A204.1 (cell line): ENCODE results near the gene PEX10.

Experiments used
- FAIRE-seq: peaks from 2 replicates; lab custom pipeline; 2012; peaks lifted over from hg19 to GRCh38; lab: Jason Lieb, UNC

Gene PEX10

DNA sequence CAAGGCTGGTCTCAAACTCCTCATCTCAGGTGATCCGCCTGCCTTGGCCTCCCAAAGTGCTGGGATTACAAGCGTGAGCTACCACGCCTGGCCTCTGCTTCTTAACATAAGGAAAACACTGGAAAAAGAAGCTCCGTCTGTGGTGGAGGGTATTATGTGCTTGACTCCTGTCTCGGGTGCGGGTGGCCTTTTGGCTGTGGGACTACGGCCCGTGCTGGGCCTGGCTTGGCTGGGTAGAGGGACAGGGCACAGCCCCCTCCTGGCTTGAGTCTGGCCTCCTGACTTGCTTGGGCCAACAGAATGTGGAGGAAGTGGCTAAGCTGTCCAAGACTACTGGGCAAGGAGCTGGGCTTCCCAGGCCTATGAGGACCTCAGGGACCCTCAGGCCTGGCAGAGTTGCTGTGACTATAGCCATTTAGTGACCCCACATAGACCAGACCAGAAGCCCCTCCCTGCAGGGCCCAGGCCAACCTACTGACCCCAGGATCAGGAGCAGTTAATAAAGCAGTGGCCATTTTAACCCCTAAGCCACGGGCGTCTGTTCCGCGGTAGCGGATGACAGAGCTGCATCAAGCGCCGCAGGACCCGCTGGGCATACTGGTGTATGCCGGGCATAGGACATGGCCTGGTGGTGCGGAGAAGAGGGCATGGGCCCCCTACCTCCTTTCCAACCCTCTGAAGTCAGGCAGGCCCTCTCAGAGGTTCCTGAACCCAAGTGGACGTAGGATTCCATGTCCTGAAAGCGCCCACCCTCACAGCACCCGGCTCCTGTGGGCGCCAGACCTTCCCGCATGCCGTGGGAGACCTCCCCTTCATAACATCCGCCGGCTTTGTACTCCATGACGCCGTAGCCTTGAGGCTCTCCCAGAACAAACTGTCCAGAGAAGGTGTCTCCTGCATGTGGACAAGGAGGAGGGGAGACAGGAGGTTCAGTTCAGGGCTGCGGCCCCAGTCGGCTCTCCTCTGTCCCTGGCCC, 25.4 kb downstream of the PEX10 start:
- FAIRE-seq: no peak

DNA sequence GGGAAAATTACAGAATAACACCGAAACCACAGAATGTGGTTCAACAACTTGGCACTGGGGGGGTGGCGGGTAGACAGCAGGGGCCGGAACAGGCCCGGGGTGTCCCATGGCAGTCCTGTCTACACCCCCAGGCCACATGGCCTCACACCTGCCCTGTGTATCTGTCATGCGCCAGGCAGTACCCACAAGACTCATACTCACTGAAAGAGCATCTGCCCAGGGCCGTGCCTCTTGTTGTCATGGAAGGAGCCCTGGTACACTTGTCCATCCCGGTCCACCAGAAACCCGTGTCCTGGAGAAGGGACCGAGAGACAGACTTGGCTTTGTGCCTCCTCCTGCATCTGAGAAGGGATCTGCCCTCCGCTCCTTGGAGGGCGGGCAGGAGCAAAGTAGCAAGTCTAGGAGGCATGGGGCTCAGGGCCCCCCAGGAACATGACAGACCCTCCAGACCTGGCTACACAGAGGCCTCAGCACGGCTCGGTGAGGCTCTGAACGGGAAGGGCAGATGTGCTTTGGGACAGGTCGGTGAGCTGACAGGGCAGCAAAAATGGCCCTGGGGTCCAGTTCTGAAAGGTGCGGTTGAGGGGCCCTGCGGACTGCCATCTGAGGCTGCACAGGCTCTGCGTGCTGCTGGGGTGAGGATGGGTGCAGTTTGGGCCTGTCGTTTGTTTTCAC, 26.6 kb downstream of the PEX10 start:
- FAIRE-seq: no peak

DNA sequence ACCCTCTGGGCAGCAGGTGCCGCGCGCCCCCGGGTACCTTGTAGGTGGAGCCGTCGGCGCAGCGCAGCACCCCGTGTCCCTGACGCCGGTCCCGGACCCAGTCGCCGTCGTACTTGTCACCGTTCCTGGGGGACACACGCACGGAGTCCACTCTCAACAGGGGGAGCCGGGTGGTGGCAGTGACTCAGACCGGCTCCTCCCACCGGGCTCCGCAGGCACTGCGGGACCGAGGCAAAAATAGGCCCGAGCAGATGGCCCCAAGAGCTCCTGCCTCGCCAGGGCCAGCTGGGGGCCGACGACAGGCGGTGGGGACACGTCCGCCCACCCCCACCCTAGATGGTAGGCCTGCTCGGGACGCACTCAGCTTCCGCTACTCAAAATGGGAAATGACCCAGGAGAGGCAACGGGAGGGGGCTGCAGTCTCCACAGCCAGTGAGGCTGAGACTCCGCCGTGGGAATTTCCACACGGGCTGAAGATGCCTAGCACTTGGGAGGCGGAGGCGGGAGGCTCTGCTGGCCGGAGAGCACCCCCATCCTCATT, 27.4 kb downstream of the PEX10 start:
- FAIRE-seq: no peak

DNA sequence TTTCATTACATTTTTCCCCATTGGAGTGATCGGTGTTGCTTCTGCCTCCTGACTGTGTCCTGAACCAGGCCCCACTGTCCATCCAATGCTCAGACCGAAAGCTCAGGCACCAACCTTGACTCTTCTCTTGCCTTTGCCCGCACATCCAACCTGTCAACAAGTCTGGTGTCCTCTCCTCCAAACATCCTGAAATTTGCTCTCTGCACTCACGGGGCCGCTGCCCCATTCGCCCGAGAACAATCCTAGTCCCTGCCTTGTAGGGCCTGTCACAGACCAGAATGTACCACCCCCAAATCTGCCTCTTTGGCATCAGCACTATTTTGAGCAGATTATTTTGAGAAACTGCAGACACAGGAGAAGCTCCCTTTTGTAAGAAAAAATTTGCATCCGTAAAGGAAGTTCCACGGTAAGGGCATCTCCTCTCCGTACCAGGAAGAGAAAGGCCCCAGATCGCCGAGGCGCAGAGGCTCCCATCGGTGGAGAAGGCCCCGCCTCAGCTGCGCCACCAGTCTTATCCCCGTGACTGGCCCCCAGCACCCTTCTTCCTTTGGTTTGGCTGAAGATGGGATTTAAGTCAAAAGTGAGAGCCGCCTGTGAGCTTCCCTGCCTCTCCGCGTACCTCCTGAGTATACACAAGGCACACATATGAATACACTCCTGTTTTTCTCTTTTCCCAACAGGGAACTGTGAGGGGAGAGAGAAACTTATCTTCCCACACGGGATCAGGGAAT, 28.1 kb downstream of the PEX10 start:
- FAIRE-seq: no peak

GRCh38 chr1:2383576-2383975, 28.8 kb downstream of the PEX10 start:
- no peak for FAIRE-seq

DNA sequence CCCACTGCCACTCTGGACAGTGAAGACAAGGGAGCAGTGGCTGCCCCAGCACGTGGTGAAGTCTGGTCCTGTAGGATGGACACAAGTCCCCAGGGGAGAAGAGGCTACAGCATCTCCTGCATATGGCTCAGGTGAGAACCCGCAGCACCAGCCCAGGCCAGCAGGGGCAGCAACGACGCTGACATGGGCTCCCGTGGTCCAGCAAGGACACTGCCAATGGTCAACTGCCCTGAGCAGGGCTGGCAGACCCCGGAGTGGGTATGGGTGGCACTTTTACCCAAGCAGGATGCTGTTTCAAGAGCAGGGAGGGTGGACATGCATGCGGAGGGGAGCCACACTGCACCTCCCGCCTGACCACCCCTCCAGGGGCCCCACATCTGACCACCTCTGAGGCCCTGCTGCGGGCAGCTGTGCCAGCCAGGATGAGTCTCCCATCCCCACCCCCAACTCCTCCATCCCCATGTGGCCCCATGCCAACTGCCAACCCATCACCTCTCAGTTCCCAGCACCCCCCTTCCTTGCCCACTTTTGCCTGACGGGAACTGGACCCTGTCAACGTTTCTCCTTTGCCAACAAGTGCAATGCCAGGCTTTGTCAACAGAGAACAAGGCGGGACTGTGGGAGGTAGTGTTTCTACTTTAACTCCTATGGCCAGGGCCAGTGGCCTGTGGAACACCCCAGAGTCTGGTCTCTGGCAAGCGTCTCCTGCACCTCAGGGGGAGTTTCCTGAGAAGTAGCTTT, 29.6 kb downstream of the PEX10 start:
- FAIRE-seq: no peak

DNA sequence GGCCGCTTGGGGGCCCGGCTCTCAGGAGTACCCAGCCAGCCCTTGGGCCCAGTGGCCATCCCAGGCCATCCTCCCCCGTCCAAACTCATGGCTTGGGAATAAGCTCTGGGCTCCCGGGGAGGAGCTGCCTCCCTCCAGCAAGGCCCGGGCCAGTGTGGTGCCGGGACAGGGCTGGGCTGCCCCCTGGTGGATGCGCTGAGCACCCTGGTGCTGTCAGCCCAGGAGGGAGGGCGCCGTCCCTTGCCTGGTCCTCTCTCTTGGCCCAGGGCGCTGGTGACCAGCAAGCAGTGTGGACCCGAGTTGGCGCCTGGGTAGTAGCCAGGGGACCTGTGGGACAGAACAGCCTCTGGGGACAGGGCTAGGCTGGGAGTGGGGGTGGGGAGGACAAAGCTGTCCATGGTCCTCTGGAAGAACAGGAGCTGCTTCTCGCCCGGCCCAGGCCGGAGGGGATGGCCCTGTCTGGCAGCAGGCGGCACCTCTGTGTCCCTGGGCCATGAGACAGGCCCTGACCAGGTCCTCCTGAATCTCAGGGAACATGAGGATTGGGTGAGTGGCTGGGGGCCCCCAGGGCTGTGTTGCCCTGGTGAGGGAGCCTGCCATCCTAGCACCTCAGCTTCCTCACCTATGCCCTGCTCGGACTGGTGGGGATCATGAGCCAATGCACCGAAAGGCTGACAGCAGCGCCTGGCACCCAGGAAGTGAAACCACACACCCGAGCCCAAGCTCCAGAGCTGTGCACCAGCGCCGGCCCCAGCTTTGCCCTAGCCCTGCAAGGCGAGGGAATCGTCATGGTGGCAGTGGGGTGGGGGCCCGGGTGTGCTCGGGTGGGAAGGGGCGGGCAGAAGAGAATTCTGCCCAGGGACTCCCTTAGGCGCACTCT, 30.4 kb downstream of the PEX10 start:
- no peak for FAIRE-seq

GRCh38 chr1:2380816-2381591, 31.4 kb downstream of the PEX10 start:
- FAIRE-seq: no peak

DNA sequence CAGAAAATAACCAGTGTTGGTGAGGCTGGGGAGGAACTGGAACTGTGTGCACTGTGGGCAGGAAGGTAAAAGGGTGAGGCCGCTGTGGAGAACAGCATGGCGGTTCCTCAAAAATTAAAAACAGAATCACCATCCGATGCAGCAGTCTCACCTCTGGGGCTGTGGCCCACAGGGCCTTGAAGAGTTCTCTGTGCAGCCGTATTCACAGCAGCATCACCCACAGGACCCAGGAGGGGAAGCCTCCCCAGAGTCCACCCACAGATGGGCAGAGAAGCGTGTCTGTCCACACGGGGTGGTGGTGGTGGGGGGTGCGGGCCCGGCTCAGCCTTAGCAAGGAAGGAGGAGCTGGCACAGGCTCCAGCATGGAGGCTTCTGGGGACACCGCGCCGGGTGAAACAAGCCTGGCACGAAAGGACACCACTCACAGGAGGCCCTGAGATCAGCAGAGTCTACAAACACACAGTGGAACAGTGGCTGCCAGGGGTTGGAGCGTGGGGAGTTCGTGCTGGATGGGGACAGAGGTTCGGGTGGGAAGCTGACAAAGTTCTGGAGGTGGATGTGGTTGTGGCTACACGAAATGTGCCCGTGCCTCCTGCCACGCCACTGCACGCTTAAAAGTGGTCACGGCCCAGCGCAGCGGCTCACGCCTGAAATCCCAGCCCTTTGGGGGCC, 32.5 kb downstream of the PEX10 start:
- FAIRE-seq: no peak

DNA sequence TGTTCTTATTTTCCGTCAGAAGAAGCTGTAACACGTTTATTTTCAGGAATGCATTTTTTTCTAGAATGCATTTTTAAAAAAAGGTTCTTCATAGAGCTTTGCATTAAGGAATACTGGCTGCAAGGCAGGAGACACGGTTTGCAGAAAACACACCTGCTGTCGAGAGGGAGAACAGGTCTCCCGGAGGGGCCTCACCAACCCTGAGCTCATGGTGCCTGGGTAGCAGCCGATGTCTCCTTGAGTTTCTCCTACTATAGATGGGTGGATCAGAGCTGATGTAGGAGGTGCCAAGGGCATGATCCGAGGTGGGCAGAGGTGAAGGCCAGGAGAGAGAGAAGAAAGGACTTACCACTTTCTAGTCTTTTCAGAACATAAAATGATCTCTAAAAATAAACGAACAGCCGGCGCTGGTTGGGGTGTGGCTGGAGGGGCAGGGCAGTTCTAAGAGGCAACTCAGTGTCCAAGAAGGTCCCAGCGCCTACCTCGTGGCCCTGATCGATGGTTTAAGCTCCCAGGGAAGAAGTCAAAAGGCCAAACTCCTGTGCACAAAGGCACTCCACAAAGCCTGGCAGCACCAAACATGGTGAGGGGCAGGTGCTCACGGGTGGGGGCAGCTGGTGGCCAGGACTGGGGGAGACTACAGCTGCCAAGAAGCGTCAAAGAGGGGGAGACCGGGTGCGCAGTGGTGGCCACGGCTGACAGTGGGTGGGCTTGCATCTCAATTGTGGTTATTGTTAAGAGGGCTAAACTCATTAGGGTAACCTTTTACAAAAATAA, 33.2 kb downstream of the PEX10 start:
- no peak for FAIRE-seq

GRCh38 chr1:2378441-2378851, 33.9 kb downstream of the PEX10 start:
- no peak for FAIRE-seq

GRCh38 chr1:2377751-2378440, 34.5 kb downstream of the PEX10 start:
- FAIRE-seq: no peak

DNA sequence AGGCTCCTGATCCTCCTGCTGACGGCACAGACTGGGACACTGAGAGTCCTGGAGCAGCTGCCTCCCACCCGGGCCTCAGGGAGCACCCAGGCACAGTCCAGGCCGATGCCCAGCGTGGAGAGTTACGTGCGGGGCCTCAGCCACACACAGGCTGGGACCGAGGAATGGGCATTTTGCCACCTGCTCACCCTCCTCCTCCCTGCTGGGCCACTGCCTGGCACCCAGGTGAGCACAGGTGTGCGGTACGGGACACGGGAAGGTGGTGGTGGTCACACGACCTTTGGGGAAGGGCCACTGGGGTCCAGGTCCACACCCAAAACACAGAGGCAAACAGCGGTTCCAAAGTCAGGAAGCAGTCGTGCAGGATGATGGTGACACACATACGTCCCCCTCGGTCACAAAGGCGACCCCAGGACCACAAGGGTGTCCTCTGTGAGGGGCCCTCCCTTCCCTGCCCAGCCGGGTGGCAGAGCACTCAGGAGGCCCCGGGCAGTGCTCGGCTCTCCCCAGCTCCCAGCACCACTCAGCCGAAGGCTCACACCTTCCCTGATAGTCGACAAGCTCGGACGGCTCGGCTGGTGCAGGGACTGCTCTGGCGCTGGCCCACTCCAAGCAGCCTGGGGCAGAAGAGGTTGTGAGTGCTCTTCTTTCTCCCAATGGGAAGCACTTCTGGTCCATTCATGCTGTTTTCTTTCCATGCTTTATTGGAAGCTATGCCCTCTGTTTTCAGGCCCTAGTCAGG, 35.3 kb downstream of the PEX10 start:
- no peak for FAIRE-seq

DNA sequence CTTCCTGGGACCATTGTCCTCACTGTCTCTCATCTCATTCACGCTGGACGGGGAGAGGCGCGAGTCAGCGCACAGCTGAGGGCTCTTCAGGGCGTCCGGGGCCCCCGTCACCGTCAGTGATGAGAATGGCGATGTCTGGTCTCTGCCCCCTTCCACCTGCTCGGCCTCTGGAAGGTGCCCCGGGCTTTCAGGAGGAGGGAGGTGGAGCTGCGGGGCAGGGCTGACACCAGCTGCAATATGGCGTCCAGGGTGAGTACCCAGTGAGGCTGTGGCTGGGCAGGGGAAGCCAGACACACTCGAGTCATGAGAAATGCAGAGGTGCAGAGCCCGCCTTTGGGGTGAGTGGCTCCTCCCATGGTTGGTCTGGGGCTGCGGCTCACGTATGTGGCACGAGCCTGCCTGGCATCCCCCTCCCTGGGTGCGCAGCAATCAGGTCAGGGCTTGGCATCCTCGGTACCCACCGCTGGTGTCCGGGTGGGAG, 36.1 kb downstream of the PEX10 start:
- no peak for FAIRE-seq

DNA sequence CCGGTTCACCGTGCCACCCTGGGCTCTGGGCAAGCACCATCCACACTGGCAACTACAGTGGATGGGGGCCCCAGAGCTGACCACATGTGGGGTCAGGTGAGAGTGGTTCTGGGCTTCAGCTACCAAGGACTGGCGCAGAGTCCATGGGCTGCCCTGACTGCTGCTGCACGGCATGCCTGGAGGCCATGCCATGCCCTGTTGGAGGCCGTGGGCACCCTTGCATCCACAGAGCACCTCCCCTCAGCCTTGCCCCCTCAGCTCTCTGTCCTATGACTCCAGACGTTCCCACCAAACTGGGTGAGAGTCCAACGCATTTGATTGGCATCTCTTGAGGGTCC, 36.5 kb downstream of the PEX10 start:
- FAIRE-seq: no peak

- FAIRE-seq: no peak
Measured at GRCh38 chr1:2375246-2375922, 37.0 kb downstream of the PEX10 start.
